Caco-2 (cell line): Measurements from ENCODE around the gene TRIP13. TPM values are rescaled to one million over a fixed set of nuclear protein-coding genes. Genes with fewer than 3 reads are reported as not detected.

Experiments used
- BruUV-seq: library from RNA; stranded (reverse); fragments of 400-500 nt; replicated peaks from 2 replicates; lab custom pipeline; 2021; lab: Mats Ljungman, UMichigan
- CTCF ChIA-PET: fragments of 300-600 bp; sonication (Branson Sonifier 250); formaldehyde crosslinking; loops from one replicate; lab custom pipeline; 2022; ENCODE audit warnings: antibody characterized with exemption; lab: Charles Lee
- POLR2A ChIA-PET: fragments of 300-600 bp; sonication (Branson Sonifier 250); formaldehyde crosslinking; loops from one replicate; lab custom pipeline; 2022; ENCODE audit warnings: antibody characterized with exemption; lab: Charles Lee
- DNase-seq, 2 experiments: peaks; one replicate each; pipeline versions ENCODE4 v3.0.0 to v3.0.0-alpha.2; 2020 to 2022
- H3K27me3 ChIP-seq: replicated peaks from 2 replicates; pipeline ENCODE4 v1.6.0; 2011; ENCODE audit warnings: low read length; ENCODE audit not compliant: control insufficient read depth, insufficient read depth
- H3K36me3 ChIP-seq: 2 replicates; pipeline ENCODE4 v1.5.1; 2011; ENCODE audit warnings: low read length; ENCODE audit not compliant: control insufficient read depth, insufficient read depth
- H3K4me1 ChIP-seq: fragments of 250-450 bp; sonication (Bioruptor Pico); 2 replicates; pipeline ENCODE4 v1.5.1; 2020; ENCODE audit warnings: mild to moderate bottlenecking
- H3K4me3 ChIP-seq: 2 replicates; pipeline ENCODE4 v1.5.1; 2011; ENCODE audit warnings: low read depth, mild to moderate bottlenecking, control low read depth, low read length
- H3K9me3 ChIP-seq: fragments of 250-450 bp; sonication (Bioruptor Pico); 2 replicates; pipeline ENCODE4 v1.5.1; 2020; ENCODE audit warnings: mild to moderate bottlenecking, moderate library complexity
- H3K27ac Mint-ChIP-seq: one replicate; pipeline ENCODE4 v1.8.0; 2022; ENCODE audit warnings: mixed read lengths; ENCODE audit not compliant: unreplicated experiment
- H3K27me3 Mint-ChIP-seq: one replicate; pipeline ENCODE4 v1.8.0; 2022; ENCODE audit warnings: mixed read lengths; ENCODE audit not compliant: insufficient read depth, unreplicated experiment
- H3K36me3 Mint-ChIP-seq: one replicate; pipeline ENCODE4 v1.8.0; 2022; ENCODE audit warnings: mild to moderate bottlenecking, mixed read lengths; ENCODE audit not compliant: insufficient read depth, unreplicated experiment
- H3K4me1 Mint-ChIP-seq: one replicate; pipeline ENCODE4 v1.8.0; 2022; ENCODE audit warnings: low read depth, mixed read lengths; ENCODE audit not compliant: unreplicated experiment
- H3K4me3 Mint-ChIP-seq: one replicate; pipeline ENCODE4 v1.8.0; 2022; ENCODE audit warnings: mild to moderate bottlenecking, moderate library complexity, mixed read lengths; ENCODE audit not compliant: unreplicated experiment
- H3K9me3 Mint-ChIP-seq: one replicate; pipeline ENCODE4 v1.8.0; 2022; ENCODE audit warnings: mixed read lengths; ENCODE audit not compliant: unreplicated experiment
- CTCF ChIP-seq, 2 experiments: fragments of 200-600 bp in 1 of 2; IDR thresholded peaks; 1 replicate in 1 of 2; 2 replicates in 1 of 2; pipeline versions ENCODE4 v1.5.1 to v1.8.0; 2011 to 2022; ENCODE audit warnings: antibody characterized with exemption in 1 of 2, control low read depth in 1 of 2, inconsistent platforms in 1 of 2, low read depth in 1 of 2, low read length in 1 of 2, mild to moderate bottlenecking in 1 of 2, moderate library complexity in 1 of 2; ENCODE audit not compliant: insufficient read depth in 1 of 2, severe bottlenecking in 1 of 2, unreplicated experiment in 1 of 2
- intact Hi-C: fragments of 100-400 bp; cut with micrococcal nuclease; formaldehyde crosslinking; loops from one replicate; pipeline ENCODE4 v1.10.0; 2022; ENCODE audit not compliant: unreplicated experiment
- total RNA-seq: library from RNA; stranded (reverse); gene quantifications from 2 replicates; pipeline ENCODE4 v1.2.3, GENCODE V29; 2022

The TRIP13 gene
- total RNA-seq, 1 experiment from 2014 or later: 42.5 TPM

- peaks cover 6% of the 10 kb centered on the region for H3K27me3 Mint-ChIP-seq
- TF ChIP-seq CTCF (IDR thresholded peaks at IDR 0.05; ENCODE audit: insufficient read depth in 1 of 2, low read depth in 1 of 2, low read length in 1 of 2, severe bottlenecking in 1 of 2, unreplicated experiment in 1 of 2): no peak
- CTCF ChIA-PET: no interaction called here
- H3K4me1 Mint-ChIP-seq: peaks cover 10% of the 10 kb centered on the region
- H3K4me3 ChIP-seq: no peak overlapping the region
- POLR2A ChIA-PET: no interaction called here
- no peak overlapping the region for H3K4me3 Mint-ChIP-seq
- no peaks in the 10 kb centered on the region for H3K9me3 ChIP-seq
- H3K9me3 Mint-ChIP-seq: no peaks in the 10 kb centered on the region
- no peaks in the 10 kb centered on the region for H3K4me1 ChIP-seq
- DNase-seq: no peak
- no TSS peak for BruUV-seq
- H3K36me3 Mint-ChIP-seq: no peaks in the 10 kb centered on the region
- intact Hi-C loops: no loop called here
- no peaks in the 10 kb centered on the region for H3K36me3 ChIP-seq
- H3K27ac Mint-ChIP-seq: no peak overlapping the region
- no peaks in the 10 kb centered on the region for H3K27me3 ChIP-seq
These were observed 70.6 kb downstream of the TRIP13 start for GRCh38 chr5:963310-963672.

- peaks cover 9% of the 10 kb centered on the region for H3K27me3 Mint-ChIP-seq
- BruUV-seq: no TSS peak
- POLR2A ChIA-PET: no interaction called here
These were observed 71.2 kb downstream of the TRIP13 start for GRCh38 chr5:963673-964531.

GRCh38 chr5:964821-965220, 72.1 kb downstream of the TRIP13 start:
- Histone ChIP-seq H3K27me3 (no peaks in the 10 kb centered on the region), H3K9me3 (no peaks in the 10 kb centered on the region), H3K36me3 (no peaks in the 10 kb centered on the region), H3K4me1 (no peaks in the 10 kb centered on the region), H3K4me3 (no peak overlapping the region)
- TF ChIP-seq CTCF (IDR thresholded peaks at IDR 0.05; ENCODE audit: insufficient read depth in 1 of 2, low read depth in 1 of 2, low read length in 1 of 2, severe bottlenecking in 1 of 2, unreplicated experiment in 1 of 2): no peak
- no peak for DNase-seq
- POLR2A ChIA-PET: no interaction called here
- Mint-ChIP-seq H3K4me3 (no peak overlapping the region), H3K4me1 (peaks cover 10% of the 10 kb centered on the region), H3K27me3 (peaks cover 17% of the 10 kb centered on the region), H3K27ac (no peak overlapping the region), H3K9me3 (no peaks in the 10 kb centered on the region), H3K36me3 (no peaks in the 10 kb centered on the region)
- no TSS peak for BruUV-seq
- CTCF ChIA-PET: no interaction called here
- intact Hi-C loops: no loop called here

More at GRCh38 chr5:963673-964531, 71.2 kb downstream of the TRIP13 start:
- Mint-ChIP-seq H3K4me3 (no peak overlapping the region), H3K27ac (no peak overlapping the region), H3K4me1 (peaks cover 10% of the 10 kb centered on the region), H3K36me3 (no peaks in the 10 kb centered on the region), H3K9me3 (no peaks in the 10 kb centered on the region)
- no peak for DNase-seq
- no peak for TF ChIP-seq CTCF (IDR thresholded peaks at IDR 0.05; ENCODE audit: insufficient read depth in 1 of 2, low read depth in 1 of 2, low read length in 1 of 2, severe bottlenecking in 1 of 2, unreplicated experiment in 1 of 2)
- intact Hi-C loops: no loop called here
- CTCF ChIA-PET: no interaction called here
- Histone ChIP-seq H3K4me1 (no peaks in the 10 kb centered on the region), H3K27me3 (no peaks in the 10 kb centered on the region), H3K4me3 (no peak overlapping the region), H3K9me3 (no peaks in the 10 kb centered on the region), H3K36me3 (no peaks in the 10 kb centered on the region)
